Activated T-helper 2 cell treated with anti-CD3 and anti-CD28 coated beads, Interferon-gamma antibody, Interleukin-2, Interleukin-4, amounts not matched to agents 10 μg/mL and 5 μg/mL and 100 μg/mL, durations not matched to agents 14 hours and 24 hours and 36 hours (primary cell): ENCODE results near the gene COBLL1. TPM values are rescaled to one million over a fixed set of nuclear protein-coding genes. Genes with fewer than 3 reads are reported as not detected.

Source experiments
- DNase-seq: peaks from one replicate; pipeline ENCODE4 v3.0.0; 2021; ENCODE audit warnings: low spot score
- H3K27ac Mint-ChIP-seq: one replicate; pipeline ENCODE4 v1.8.0; 2021; ENCODE audit warnings: mixed read lengths
- H3K27me3 Mint-ChIP-seq: one replicate; pipeline ENCODE4 v1.8.0; 2021; ENCODE audit warnings: low read depth, mixed read lengths
- H3K36me3 Mint-ChIP-seq: one replicate; pipeline ENCODE4 v1.8.0; 2021; ENCODE audit warnings: low read depth, mixed read lengths
- H3K4me1 Mint-ChIP-seq: one replicate; pipeline ENCODE4 v1.8.0; 2021; ENCODE audit warnings: low read depth, mixed read lengths
- H3K4me3 Mint-ChIP-seq: one replicate; pipeline ENCODE4 v1.8.0; 2021; ENCODE audit warnings: low read depth, mild to moderate bottlenecking, moderate library complexity, mixed read lengths
- H3K9me3 Mint-ChIP-seq: one replicate; pipeline ENCODE4 v1.8.0; 2021; ENCODE audit warnings: mixed read lengths
- intact Hi-C: fragments of 100-400 bp; cut with micrococcal nuclease; formaldehyde crosslinking; loops from one replicate; pipeline ENCODE4 v1.15.1; 2023
- total RNA-seq: library from RNA; stranded (reverse); gene quantifications from 2 replicates; pipeline ENCODE4 v1.2.3, GENCODE V29; 2022

Gene COBLL1
- total RNA-seq, 1 donor from 2014 or later, result 0.14 TPM

DNA sequence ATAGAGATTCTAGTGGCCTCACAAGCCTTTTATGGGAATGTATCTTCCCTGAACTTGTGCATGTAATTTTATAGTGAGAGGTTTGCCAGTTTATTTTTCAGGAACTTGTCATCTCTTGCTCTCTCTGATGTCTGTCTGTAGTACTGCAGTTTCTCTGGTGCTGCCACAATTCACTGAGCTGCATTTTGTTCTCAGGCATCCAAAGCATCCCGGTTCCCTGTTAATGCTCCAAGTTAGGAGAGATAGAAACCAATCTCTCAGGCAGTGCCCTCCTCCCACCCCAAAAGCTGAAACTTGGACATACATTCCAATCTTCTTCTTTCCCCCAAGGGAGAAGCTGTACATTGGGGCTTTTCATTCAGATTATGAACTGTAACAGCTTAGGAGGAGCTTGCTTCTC is 190.3 kb downstream of the COBLL1 start:
- Mint-ChIP-seq H3K36me3 (no peaks in the 10 kb centered on the region), H3K4me3 (no peak overlapping the region), H3K27me3 (no peaks in the 10 kb centered on the region), H3K27ac (no peak overlapping the region), H3K9me3 (peaks cover 9% of the 10 kb centered on the region), H3K4me1 (no peaks in the 10 kb centered on the region)
- no peak for DNase-seq
- intact Hi-C loops, result no loop called here

- no peaks in the 10 kb centered on the region for H3K36me3 Mint-ChIP-seq
- no peaks in the 10 kb centered on the region for H3K9me3 Mint-ChIP-seq
- intact Hi-C loops, result no loop called here
- H3K27me3 Mint-ChIP-seq, result no peaks in the 10 kb centered on the region
- no peak overlapping the region for H3K4me3 Mint-ChIP-seq
- H3K27ac Mint-ChIP-seq, result no peak overlapping the region
- no peaks in the 10 kb centered on the region for H3K4me1 Mint-ChIP-seq
- DNase-seq, result no peak
Observed at GRCh38 chr2:164644036-164644700, 197.5 kb downstream of the COBLL1 start.

DNA sequence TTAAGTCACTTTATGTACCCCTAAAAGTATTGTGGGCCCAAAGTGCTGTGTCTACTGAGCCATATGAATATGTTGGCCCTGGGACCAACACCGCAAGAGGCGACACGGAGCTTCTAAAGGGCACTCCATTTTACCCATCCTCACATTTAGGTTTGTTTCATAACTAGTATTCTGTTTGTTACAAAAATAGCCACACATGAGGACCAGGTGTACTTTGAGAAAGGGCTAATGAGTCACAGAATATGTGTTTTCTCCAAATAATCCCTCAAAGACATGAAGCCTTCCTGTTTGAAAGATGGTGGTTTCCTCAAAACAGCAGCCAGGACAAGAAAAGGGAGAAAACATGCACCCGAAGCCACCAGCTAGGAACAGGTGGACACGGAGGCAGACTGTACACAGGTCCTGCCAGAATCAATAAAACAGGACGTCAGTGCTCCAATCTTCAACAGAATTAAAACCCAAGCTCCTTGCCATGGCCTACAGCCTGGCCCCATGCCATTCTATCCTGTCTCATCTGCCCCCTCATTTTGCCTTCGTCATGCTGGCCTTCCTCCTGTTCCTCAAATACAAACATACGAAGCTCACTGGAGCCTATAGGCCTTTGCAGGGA is 198.6 kb downstream of the COBLL1 start:
- no peaks in the 10 kb centered on the region for H3K4me1 Mint-ChIP-seq
- intact Hi-C loops, result no loop called here
- no peaks in the 10 kb centered on the region for H3K9me3 Mint-ChIP-seq
- H3K27ac Mint-ChIP-seq, result no peak overlapping the region
- DNase-seq, result no peak
- H3K27me3 Mint-ChIP-seq, result no peaks in the 10 kb centered on the region
- H3K36me3 Mint-ChIP-seq, result no peaks in the 10 kb centered on the region
- no peak overlapping the region for H3K4me3 Mint-ChIP-seq

GRCh38 chr2:164642268-164642667 is 199.4 kb downstream of the COBLL1 start:
- Mint-ChIP-seq H3K27ac (no peak overlapping the region), H3K36me3 (no peaks in the 10 kb centered on the region), H3K4me1 (no peaks in the 10 kb centered on the region), H3K9me3 (no peaks in the 10 kb centered on the region), H3K4me3 (no peak overlapping the region), H3K27me3 (no peaks in the 10 kb centered on the region)
- intact Hi-C loops, result no loop called here
- no peak for DNase-seq

Other genes starting within 250 kb of the COBLL1 start
- gene GRB14, start 220.3 kb downstream of the COBLL1 start, total RNA-seq, result not detected in 2 replicates
- not detected in 2 replicates for gene SLC38A11, start 113.7 kb upstream of the COBLL1 start, total RNA-seq